CD4-positive, alpha-beta T cell treated with Interferon alpha-2 for 1 hour (primary cell): ENCODE data around the gene EPS15.

Experiments
- DNase-seq, 2 donors: peaks; one replicate each; pipeline ENCODE4 v3.0.0-alpha.2; 2020 to 2022

EPS15 gene

GRCh38 chr1:51311826-51312225 is 207.2 kb downstream of the EPS15 start:
- no peak for DNase-seq

- DNase-seq = no peak
These were observed 208.0 kb downstream of the EPS15 start for GRCh38 chr1:51310871-51311613.

GRCh38 chr1:51309291-51309690 is 209.8 kb downstream of the EPS15 start:
- no peak for DNase-seq

GRCh38 chr1:51308636-51309035 is 210.4 kb downstream of the EPS15 start:
- no peak for DNase-seq

- no peak for DNase-seq
These were observed 212.1 kb downstream of the EPS15 start for GRCh38 chr1:51306950-51307349.

GRCh38 chr1:51305371-51305823 is 213.7 kb downstream of the EPS15 start:
- DNase-seq = no peak

- DNase-seq = no peak
These were observed 214.7 kb downstream of the EPS15 start for GRCh38 chr1:51304360-51304759.
